H1 (cell line): ENCODE results near the gene EPB41L1. TPM values are rescaled to one million over a fixed set of nuclear protein-coding genes. Genes with fewer than 3 reads are reported as not detected.

Source experiments
- CTCF ChIA-PET: fragments of 300-600 bp; sonication (Branson Sonifier 250); formaldehyde crosslinking; loops from one replicate; lab custom pipeline; 2021; ENCODE audit not compliant: partially characterized antibody; lab: Charles Lee
- POLR2A ChIA-PET: fragments of 300-600 bp; sonication (Branson Sonifier 250); formaldehyde crosslinking; loops from one replicate; lab custom pipeline; 2021; ENCODE audit warnings: inconsistent platforms; ENCODE audit not compliant: partially characterized antibody; lab: Charles Lee
- DNase-seq, 2 experiments: peaks; one replicate each; pipeline versions ENCODE4 v3.0.0 to v3.0.0-alpha.2; 2010 to 2022; ENCODE audit warnings: low spot score in 2 of 2, low read depth in 1 of 2, mixed read lengths in 1 of 2
- FAIRE-seq: peaks from 2 replicates; lab custom pipeline; 2011; peaks lifted over from hg19 to GRCh38; lab: Jason Lieb, UNC
- H2AFZ ChIP-seq: 2 replicates; pipeline ENCODE4 v1.8.1; 2012; ENCODE audit warnings: low read length, inconsistent platforms
- H2AK5ac ChIP-seq: 2 replicates; pipeline ENCODE4 v1.6.1; 2013; ENCODE audit warnings: low read depth, low read length
- H2BK120ac ChIP-seq: replicated peaks from 2 replicates; pipeline ENCODE3; 2013; ENCODE audit warnings: low read depth, low read length, inconsistent platforms
- H2BK12ac ChIP-seq: 2 replicates; pipeline ENCODE4 v1.6.1; 2013; ENCODE audit warnings: low read depth, low read length
- H2BK15ac ChIP-seq: 2 replicates; pipeline ENCODE4 v1.6.1; 2013; ENCODE audit warnings: low read length
- H2BK20ac ChIP-seq: 2 replicates; pipeline ENCODE4 v1.6.1; 2013; ENCODE audit warnings: low read length
- H2BK5ac ChIP-seq: 2 replicates; pipeline ENCODE4 v1.6.1; 2013; ENCODE audit warnings: low read depth, low read length
- H3K14ac ChIP-seq: 2 replicates; pipeline ENCODE4 v1.6.1; 2013; ENCODE audit warnings: inconsistent platforms; ENCODE audit not compliant: insufficient read length
- H3K18ac ChIP-seq: 2 replicates; pipeline ENCODE4 v1.6.1; 2013; ENCODE audit warnings: low read length; ENCODE audit errors: extremely low read depth
- H3K23ac ChIP-seq: 2 replicates; pipeline ENCODE4 v1.6.1; 2013; ENCODE audit warnings: inconsistent platforms; ENCODE audit not compliant: insufficient read length
- H3K23me2 ChIP-seq: 2 replicates; pipeline ENCODE4 v1.6.1; 2013; ENCODE audit warnings: low read depth, low read length
- H3K27ac ChIP-seq: 2 replicates; pipeline ENCODE4 v1.6.1; 2011; ENCODE audit warnings: low read depth, low read length, inconsistent platforms
- H3K27me3 ChIP-seq, 4 experiments: replicated peaks in 1 of 4; 1 replicate in 1 of 4; 2 replicates in 3 of 4; pipeline versions ENCODE4 v1.6.1 to v1.8.1; 2011 to 2013; ENCODE audit warnings: low read length in 3 of 4, mild to moderate bottlenecking in 3 of 4, inconsistent platforms in 2 of 4, mixed read lengths in 2 of 4, moderate library complexity in 1 of 4; ENCODE audit not compliant: control insufficient read depth in 3 of 4, insufficient read depth in 3 of 4; ENCODE audit errors: extremely low read depth in 1 of 4
- H3K36me3 ChIP-seq, 4 experiments: 2 replicates each; pipeline versions ENCODE4 v1.6.1 to v1.8.1; 2011 to 2013; ENCODE audit warnings: mild to moderate bottlenecking in 4 of 4, low read length in 3 of 4, moderate library complexity in 2 of 4, control low read depth in 1 of 4, inconsistent platforms in 1 of 4; ENCODE audit not compliant: insufficient read depth in 4 of 4, control insufficient read depth in 2 of 4
- H3K4ac ChIP-seq: replicated peaks from 2 replicates; pipeline ENCODE3; 2013; ENCODE audit warnings: low read length, low read depth, mixed read lengths, inconsistent platforms; ENCODE audit not compliant: insufficient read length
- H3K4me1 ChIP-seq, 4 experiments: replicated peaks in 1 of 4; 1 replicate in 1 of 4; 2 replicates in 3 of 4; pipeline versions ENCODE4 v1.6.1 to v1.8.1; 2011 to 2013; ENCODE audit warnings: low read length in 3 of 4, inconsistent platforms in 2 of 4, mixed read lengths in 1 of 4; ENCODE audit not compliant: insufficient read depth in 4 of 4, control insufficient read depth in 3 of 4
- H3K4me2 ChIP-seq, 2 experiments: 2 replicates each; pipeline versions ENCODE4 v1.6.1 to v1.8.1; 2011 to 2013; ENCODE audit warnings: low read depth in 2 of 2, low read length in 2 of 2, control low read depth in 1 of 2, inconsistent platforms in 1 of 2, mild to moderate bottlenecking in 1 of 2; ENCODE audit not compliant: insufficient read depth in 1 of 2
- H3K4me3 ChIP-seq, 4 experiments: fragments of 200-600, 300-600 bp in 1 of 4; sonication (generic), shearing (Covaris generic), sonication (Bioruptor Twin) in 1 of 4; 2 replicates each; pipeline versions ENCODE4 v1.5.1 to v1.8.1; 2011 to 2016; ENCODE audit warnings: low read length in 4 of 4, low read depth in 3 of 4, control low read depth in 2 of 4, inconsistent platforms in 2 of 4, mild to moderate bottlenecking in 2 of 4, mixed read lengths in 1 of 4, moderate library complexity in 1 of 4; ENCODE audit not compliant: insufficient read depth in 2 of 4; ENCODE audit errors: extremely low read depth in 1 of 4
- H3K56ac ChIP-seq: replicated peaks from 2 replicates; pipeline ENCODE3; 2013; ENCODE audit warnings: low read depth, mild to moderate bottlenecking, mixed read lengths, low read length, inconsistent platforms; ENCODE audit not compliant: insufficient read length
- H3K79me1 ChIP-seq: 2 replicates; pipeline ENCODE4 v1.6.1; 2013; ENCODE audit warnings: low read depth, low read length, control low read depth
- H3K79me2 ChIP-seq, 2 experiments: 2 replicates each; pipeline versions ENCODE4 v1.6.1 to v1.8.1; 2012 to 2013; ENCODE audit warnings: low read length in 2 of 2, mild to moderate bottlenecking in 2 of 2, inconsistent platforms in 1 of 2; ENCODE audit not compliant: insufficient read depth in 2 of 2, control insufficient read depth in 1 of 2
- H3K9ac ChIP-seq, 4 experiments: replicated peaks in 1 of 4; 1 replicate in 1 of 4; 2 replicates in 3 of 4; pipeline versions ENCODE4 v1.6.1 to v1.8.1; 2011 to 2013; ENCODE audit warnings: low read depth in 3 of 4, low read length in 3 of 4, control low read depth in 2 of 4, mild to moderate bottlenecking in 2 of 4, moderate library complexity in 2 of 4, inconsistent platforms in 1 of 4; ENCODE audit errors: extremely low read depth in 1 of 4
- H3K9me3 ChIP-seq, 2 experiments: 2 replicates each; pipeline versions ENCODE4 v1.6.1 to v1.8.1; 2012 to 2013; ENCODE audit warnings: mild to moderate bottlenecking in 2 of 2, moderate library complexity in 2 of 2, control low read depth in 1 of 2, inconsistent platforms in 1 of 2, low read depth in 1 of 2, low read length in 1 of 2, mixed read lengths in 1 of 2; ENCODE audit not compliant: insufficient read depth in 2 of 2
- H4K20me1 ChIP-seq, 2 experiments: replicated peaks in 1 of 2; 2 replicates each; pipeline versions ENCODE3 to v1.8.1; 2011 to 2013; ENCODE audit warnings: inconsistent platforms in 2 of 2, low read length in 2 of 2, mild to moderate bottlenecking in 1 of 2; ENCODE audit not compliant: insufficient read depth in 2 of 2, control insufficient read depth in 1 of 2
- H4K5ac ChIP-seq: 2 replicates; pipeline ENCODE4 v1.6.1; 2013; ENCODE audit warnings: low read length, low read depth, mixed read lengths, inconsistent platforms; ENCODE audit not compliant: insufficient read length
- H4K8ac ChIP-seq: 2 replicates; pipeline ENCODE4 v1.8.0; 2013; ENCODE audit warnings: mild to moderate bottlenecking, moderate library complexity, low read length, inconsistent platforms; ENCODE audit not compliant: insufficient read depth; ENCODE audit errors: extremely low read depth
- H4K91ac ChIP-seq: replicated peaks from 2 replicates; pipeline ENCODE3; 2013; ENCODE audit warnings: low read length, mixed read lengths, inconsistent platforms; ENCODE audit not compliant: insufficient read length
- CHD1 ChIP-seq: IDR thresholded peaks from 2 replicates; pipeline ENCODE4 v1.6.1; 2012; ENCODE audit warnings: low read depth, low read length, improper control_type of control experiment
- CTBP2 ChIP-seq: IDR thresholded peaks from 2 replicates; pipeline ENCODE4 v1.7.0; 2011; ENCODE audit warnings: borderline replicate concordance, mild to moderate bottlenecking, moderate library complexity, mixed read lengths, low read length; ENCODE audit not compliant: insufficient read depth, insufficient read length
- EZH2 ChIP-seq: fragments of 200-600 bp; sonication (generic); IDR thresholded peaks from 2 replicates; pipeline ENCODE4 v1.7.1; 2012; ENCODE audit warnings: low read depth, mild to moderate bottlenecking, moderate library complexity, low read length, inconsistent platforms; ENCODE audit not compliant: severe bottlenecking
- JUN ChIP-seq: IDR thresholded peaks from 2 replicates; pipeline ENCODE4 v1.6.1; 2011; ENCODE audit warnings: low read depth, mild to moderate bottlenecking, improper control_type of control experiment, low read length
- MAFK ChIP-seq: IDR thresholded peaks from 2 replicates; pipeline ENCODE4 v1.6.1; 2012; ENCODE audit warnings: low read depth, mild to moderate bottlenecking, improper control_type of control experiment, low read length
- RBBP5 ChIP-seq: IDR thresholded peaks from 2 replicates; pipeline ENCODE4 v1.7.1; 2012; ENCODE audit warnings: low read depth, mild to moderate bottlenecking, inconsistent platforms, low read length, moderate library complexity, borderline replicate concordance
- TCF12 ChIP-seq: IDR thresholded peaks from 2 replicates; pipeline ENCODE4 v1.6.1; 2011; ENCODE audit warnings: low read depth, mild to moderate bottlenecking, low read length
- ZNF274 ChIP-seq: IDR thresholded peaks from 2 replicates; pipeline ENCODE4 v1.7.0; 2012; ENCODE audit warnings: low read length, borderline replicate concordance; ENCODE audit errors: extremely low read depth
- WGBS, 2 experiments: shearing (Covaris generic) in 1 of 2; methylation state at CpG; one replicate each; pipeline versions ENCODE4 v1.1.6 to v1.1.7; 2013 to 2015; ENCODE audit warnings: low lambda C conversion rate in 2 of 2, mixed read lengths in 2 of 2, inconsistent platforms in 1 of 2, low coverage in 1 of 2, missing lambda C conversion rate in 1 of 2; ENCODE audit not compliant: insufficient replicate concordance in 2 of 2, insufficient coverage in 1 of 2, insufficient read length in 1 of 2; ENCODE audit errors: extremely low coverage in 1 of 2, missing lambda C conversion rate in 1 of 2; 5-methylcytosine and 5-hydroxymethylcytosine counted together
- polyA plus RNA-seq, 7 experiments: library from polyadenylated mRNA; depleted of rRNA in 3 of 7; stranded (reverse) in 5 of 7; unstranded in 2 of 7; fragments of >200 nt in 5 of 7; fragments of 200-250 nt in 2 of 7; gene quantifications; 1 replicate in 5 of 7; 2 replicates in 1 of 7; 4 replicates in 1 of 7; pipeline versions ENCODE4 v1.2.1 to v1.2.3, GENCODE V29; 2011 to 2013; ENCODE audit warnings: missing spikeins in 2 of 7, mixed read lengths in 2 of 7
- total RNA-seq: library from RNA; stranded (reverse); fragmentation: NEBNext Ultra II Directional; extraction: Animal tissue kit (Norgen Biotek cat#: 25700); gene quantifications from 2 replicates; pipeline ENCODE4 v1.2.1, GENCODE V29; 2021
- TF ChIP-seq, protein P1 (sequence below): IDR thresholded peaks from 2 replicates; pipeline ENCODE4 v1.6.1; 2011; ENCODE audit warnings: low read length, improper control_type of control experiment
- TF ChIP-seq, protein P2 (sequence below): IDR thresholded peaks from 2 replicates; pipeline ENCODE4 v1.6.1; 2012; ENCODE audit warnings: inconsistent platforms
- TF ChIP-seq, protein P3 (sequence below): IDR thresholded peaks from 2 replicates; pipeline ENCODE4 v1.6.1; 2011; ENCODE audit warnings: low read depth, mild to moderate bottlenecking, low read length; ENCODE audit not compliant: insufficient read depth

EPB41L1 gene
- total and polyA plus RNA-seq, 2 of the 8 experiments (the other 6 are each of a cell fraction or from before 2014, with no cell fraction given) = 14.8 to 36.0 TPM

DNA sequence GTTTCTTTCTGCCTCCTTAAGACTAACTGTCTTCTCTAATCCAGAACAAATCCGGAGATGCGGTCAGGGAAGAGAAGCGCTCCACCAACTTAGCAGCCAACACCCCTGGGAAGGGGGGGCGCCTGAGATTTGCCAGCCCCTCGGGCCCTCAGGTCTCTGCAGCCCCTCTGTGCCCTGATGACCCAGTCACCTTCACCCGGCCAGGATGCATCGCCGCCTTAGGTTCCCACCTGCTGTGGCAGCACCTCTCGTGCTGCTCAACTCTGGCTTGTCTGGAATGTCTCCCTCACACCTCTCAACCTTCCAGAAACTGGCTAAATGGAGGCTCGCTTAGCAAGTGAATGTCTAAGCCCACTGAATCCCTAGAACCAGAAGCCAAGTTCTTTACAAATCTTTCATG, 53.7 kb downstream of the EPB41L1 start:
- WGBS, 2 experiments = 97% methylated on average over 9 of the region's 10 CpGs; no CpG with 5 or more reads in 1 of the 2 experiments
- Histone ChIP-seq H4K5ac (no peak overlapping the region), H2AK5ac (no peak overlapping the region), H2BK20ac (no peak overlapping the region), H3K4me2 (no peak overlapping the region), H4K8ac (no peak overlapping the region), H3K79me1 (no peaks in the 10 kb centered on the region), H3K14ac (no peak overlapping the region), H4K20me1 (peaks cover 0 to 3% of the 10 kb centered on the region in 2 experiments), H3K79me2 (no peaks in the 10 kb centered on the region), H3K23me2 (no peaks in the 10 kb centered on the region; the same call in 1 of the 2 replicates), H3K4me1 (no peaks in the 10 kb centered on the region), H3K56ac (no peak overlapping the region), H4K91ac (no peak overlapping the region), H3K4ac (no peak overlapping the region), H2BK15ac (no peak overlapping the region), H3K36me3 (no peaks in the 10 kb centered on the region), H3K9me3 (no peaks in the 10 kb centered on the region), H3K9ac (no peak overlapping the region), H2AFZ (no peak overlapping the region), H3K23ac (no peak overlapping the region), H2BK120ac (no peak overlapping the region), H2BK5ac (no peak overlapping the region), H3K18ac (no peak overlapping the region), H2BK12ac (no peak overlapping the region), H3K4me3 (no peak overlapping the region), H3K27me3 (no peaks in the 10 kb centered on the region), H3K27ac (no peak overlapping the region)
- FAIRE-seq (no peak), DNase-seq (no peak)
- ChIA-PET POLR2A (no interaction called here), CTCF (interaction anchor here (1.0 to 14.8 kb wide), 3 partner anchors 5 to 231 kb away, joined by 4 to 151 read pairs (median 151); no protein-coding TSS in a partner anchor)
- no peak for TF ChIP-seq EZH2
- TF ChIP-seq RBBP5 = no peak
- TF ChIP-seq CHD1 = no peak
- TF ChIP-seq, protein P1, sequence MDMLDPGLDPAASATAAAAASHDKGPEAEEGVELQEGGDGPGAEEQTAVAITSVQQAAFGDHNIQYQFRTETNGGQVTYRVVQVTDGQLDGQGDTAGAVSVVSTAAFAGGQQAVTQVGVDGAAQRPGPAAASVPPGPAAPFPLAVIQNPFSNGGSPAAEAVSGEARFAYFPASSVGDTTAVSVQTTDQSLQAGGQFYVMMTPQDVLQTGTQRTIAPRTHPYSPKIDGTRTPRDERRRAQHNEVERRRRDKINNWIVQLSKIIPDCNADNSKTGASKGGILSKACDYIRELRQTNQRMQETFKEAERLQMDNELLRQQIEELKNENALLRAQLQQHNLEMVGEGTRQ = no peak
- TF ChIP-seq ZNF274 = no peak
- no peak for TF ChIP-seq CTBP2
- TF ChIP-seq TCF12 = no peak
- TF ChIP-seq, protein P2, sequence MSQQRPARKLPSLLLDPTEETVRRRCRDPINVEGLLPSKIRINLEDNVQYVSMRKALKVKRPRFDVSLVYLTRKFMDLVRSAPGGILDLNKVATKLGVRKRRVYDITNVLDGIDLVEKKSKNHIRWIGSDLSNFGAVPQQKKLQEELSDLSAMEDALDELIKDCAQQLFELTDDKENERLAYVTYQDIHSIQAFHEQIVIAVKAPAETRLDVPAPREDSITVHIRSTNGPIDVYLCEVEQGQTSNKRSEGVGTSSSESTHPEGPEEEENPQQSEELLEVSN = no peak
- no peak for TF ChIP-seq MAFK
- no peak for TF ChIP-seq JUN
- TF ChIP-seq, protein P3, sequence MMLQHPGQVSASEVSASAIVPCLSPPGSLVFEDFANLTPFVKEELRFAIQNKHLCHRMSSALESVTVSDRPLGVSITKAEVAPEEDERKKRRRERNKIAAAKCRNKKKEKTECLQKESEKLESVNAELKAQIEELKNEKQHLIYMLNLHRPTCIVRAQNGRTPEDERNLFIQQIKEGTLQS = no peak
